ENCODE results near the gene OTULIN. TPM values are rescaled to one million over a fixed set of nuclear protein-coding genes. Genes with fewer than 3 reads are reported as not detected.
A peak's percentile ranks its signal among the peaks of the same experiment; 100 is the strongest.

The OTULIN gene
- total RNA-seq, 2 donors from 2014 or later = 77.0 to 94.6 TPM

DNA sequence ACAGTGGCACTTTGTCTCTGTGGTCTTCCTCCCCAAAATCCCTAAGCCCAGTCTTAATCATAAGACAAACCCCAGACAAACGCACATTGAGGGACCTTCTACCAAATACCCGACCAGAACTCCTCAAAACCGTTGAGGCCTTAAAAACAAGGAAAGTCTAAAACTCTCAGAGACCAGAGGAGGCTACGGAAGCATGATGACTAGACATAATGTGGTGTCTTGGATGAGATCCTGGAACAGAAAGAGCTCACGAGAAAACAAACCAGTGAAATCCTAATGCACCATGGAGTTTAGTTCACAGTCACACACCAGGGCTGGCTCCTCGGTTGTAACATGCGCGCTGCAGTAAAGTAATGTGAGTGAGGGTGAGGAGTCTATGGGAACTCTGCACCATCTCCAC lies 58.4 kb downstream of the OTULIN start:
- ATAC-seq = no peak
- H3K36me3 Mint-ChIP-seq (ENCODE audit: low read depth) = peaks cover 2% of the 10 kb centered on the region

DNA sequence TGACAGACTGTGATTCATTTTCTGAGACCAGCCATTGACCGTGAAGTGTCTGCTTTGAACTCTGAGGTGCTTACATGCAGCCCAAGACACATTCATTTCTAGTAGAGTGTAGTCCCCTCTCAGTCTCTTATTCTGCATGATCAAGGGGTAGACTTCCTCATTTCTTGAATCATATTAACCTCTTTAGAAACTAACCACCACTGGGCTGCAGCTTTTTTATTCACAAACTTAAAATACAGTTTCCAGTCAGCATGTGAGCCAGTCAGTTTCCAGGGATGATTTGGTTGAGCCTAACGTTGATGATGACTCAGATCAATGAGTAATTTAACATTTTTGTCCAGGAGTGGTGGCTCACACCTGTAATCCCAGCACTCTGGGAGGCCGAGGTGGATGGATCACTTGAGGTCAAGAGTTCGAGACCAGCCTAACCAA lies 59.2 kb downstream of the OTULIN start:
- DNase-seq = no peak
- Mint-ChIP-seq H3K27ac (no peak overlapping the region), H3K4me3 (no peak overlapping the region), H3K27me3 (no peaks in the 10 kb centered on the region), H3K36me3 (ENCODE audit: low read depth) (peaks cover 2% of the 10 kb centered on the region), H3K4me1 (peaks cover 28% of the 10 kb centered on the region)
- H3K9me3 ChIP-seq (ENCODE audit: control insufficient read depth, low read length, poor library complexity, severe bottlenecking) = no peaks in the 10 kb centered on the region
- no peak for ATAC-seq

More for the DNA sequence above, 58.4 kb downstream of the OTULIN start:
- no peak for DNase-seq
- H3K4me1 Mint-ChIP-seq = peaks cover 28% of the 10 kb centered on the region
- no peaks in the 10 kb centered on the region for H3K27me3 Mint-ChIP-seq
- H3K9me3 ChIP-seq (ENCODE audit: control insufficient read depth, low read length, poor library complexity, severe bottlenecking) = no peaks in the 10 kb centered on the region
- peak overlapping the region; percentile 9 for H3K4me3 Mint-ChIP-seq
- peak overlapping the region; percentile 79 for H3K27ac Mint-ChIP-seq

DNA sequence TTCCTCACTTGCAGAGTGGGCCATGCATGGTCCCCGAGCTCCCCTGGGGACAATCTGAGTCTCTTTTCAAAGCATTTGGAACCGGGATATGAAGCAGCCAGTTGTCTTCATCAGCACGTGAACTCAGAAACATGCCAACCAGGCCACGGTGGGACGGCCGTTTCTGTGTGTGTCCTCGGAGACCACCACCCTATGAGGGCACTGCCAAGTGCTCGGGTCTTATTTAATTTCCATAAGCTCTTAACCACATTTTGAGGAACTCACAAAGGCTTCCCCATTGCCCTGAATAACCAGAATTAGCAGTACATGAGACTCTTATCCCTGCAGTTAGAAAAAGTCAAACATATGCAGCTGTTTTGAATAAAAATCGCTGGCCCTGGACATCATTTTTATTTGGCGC lies 60.1 kb downstream of the OTULIN start:
- no peak for ATAC-seq
- peaks cover 22% of the 10 kb centered on the region for H3K4me1 Mint-ChIP-seq
- no peaks in the 10 kb centered on the region for H3K27me3 Mint-ChIP-seq
- DNase-seq = no peak
- H3K27ac Mint-ChIP-seq = peak overlapping the region; percentile 27
- peaks cover 2% of the 10 kb centered on the region for H3K36me3 Mint-ChIP-seq (ENCODE audit: low read depth)
- H3K4me3 Mint-ChIP-seq = no peak overlapping the region
- H3K9me3 ChIP-seq (ENCODE audit: control insufficient read depth, low read length, poor library complexity, severe bottlenecking) = no peaks in the 10 kb centered on the region

DNA sequence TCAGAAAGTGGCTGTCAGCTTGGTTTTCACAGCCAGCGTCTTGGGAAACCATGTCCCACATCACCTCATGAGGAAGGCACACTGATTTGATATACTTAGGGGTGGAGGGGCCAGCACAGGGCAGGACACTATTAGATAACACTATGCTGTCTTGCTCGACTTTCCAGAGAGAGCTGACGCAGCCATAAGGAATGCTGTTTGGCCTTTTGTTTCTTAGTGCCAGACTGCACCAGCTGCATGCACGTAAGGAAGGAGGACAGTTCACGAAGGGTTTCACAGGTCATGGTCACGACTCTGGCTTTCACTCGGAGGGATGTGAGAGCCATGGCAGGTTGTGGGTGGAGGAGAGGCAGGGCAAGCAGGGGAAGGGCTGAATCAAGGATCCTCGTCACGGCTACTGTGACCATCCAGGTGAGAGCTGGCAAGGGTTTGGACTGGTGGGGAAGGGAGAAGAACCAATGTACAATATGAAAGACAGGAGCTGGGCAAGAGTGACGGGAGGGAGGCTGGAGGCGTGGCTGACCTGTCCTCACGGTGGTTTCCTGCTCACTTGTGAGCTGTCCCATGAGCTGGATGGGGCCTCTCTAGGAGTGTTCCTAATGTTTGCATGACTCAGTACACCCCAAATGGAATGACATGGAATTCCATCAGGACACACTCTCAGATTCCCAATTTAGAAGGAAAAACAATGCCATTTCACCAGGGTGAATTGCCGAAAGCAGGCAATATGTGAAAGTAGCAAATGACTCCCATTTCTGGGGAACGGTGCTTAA lies 61.7 kb downstream of the OTULIN start:
- no peak for ATAC-seq
- peaks cover 2% of the 10 kb centered on the region for H3K36me3 Mint-ChIP-seq (ENCODE audit: low read depth)
- H3K27me3 Mint-ChIP-seq = no peaks in the 10 kb centered on the region
- DNase-seq = no peak
- peak overlapping the region; percentile 27 for H3K27ac Mint-ChIP-seq
- no peak overlapping the region for H3K4me3 Mint-ChIP-seq
- H3K4me1 Mint-ChIP-seq = peaks cover 11% of the 10 kb centered on the region
- no peaks in the 10 kb centered on the region for H3K9me3 ChIP-seq (ENCODE audit: control insufficient read depth, low read length, poor library complexity, severe bottlenecking)

DNA sequence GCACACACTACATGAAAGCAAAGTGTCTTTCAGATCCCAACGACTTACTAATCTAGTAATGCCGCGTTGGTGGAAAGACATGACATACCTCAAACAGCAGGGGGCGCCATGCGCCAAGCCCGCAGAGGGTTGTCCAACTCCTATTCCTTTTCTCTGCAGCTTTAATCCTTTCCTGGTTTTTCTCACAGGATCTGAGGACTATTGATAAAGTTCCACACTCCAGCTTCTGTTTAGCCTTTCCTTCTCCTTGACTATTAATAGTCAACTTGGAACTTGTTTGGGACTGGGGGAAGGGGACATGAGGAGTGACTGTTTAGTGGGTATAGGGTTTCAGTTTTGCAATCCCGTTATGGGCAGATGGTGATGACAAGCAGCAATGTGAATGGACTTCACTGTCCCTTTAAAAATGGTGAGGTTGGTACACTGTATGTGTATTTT lies 62.9 kb downstream of the OTULIN start:
- Mint-ChIP-seq H3K27ac (peak overlapping the region; percentile 37), H3K36me3 (ENCODE audit: low read depth) (peaks cover 2% of the 10 kb centered on the region), H3K4me3 (no peak overlapping the region), H3K27me3 (no peaks in the 10 kb centered on the region), H3K4me1 (peaks cover 9% of the 10 kb centered on the region)
- peak; percentile 54 to 70 (median 69) for DNase-seq
- no peaks in the 10 kb centered on the region for H3K9me3 ChIP-seq (ENCODE audit: control insufficient read depth, low read length, poor library complexity, severe bottlenecking)
- ATAC-seq = peak; percentile 78

DNA sequence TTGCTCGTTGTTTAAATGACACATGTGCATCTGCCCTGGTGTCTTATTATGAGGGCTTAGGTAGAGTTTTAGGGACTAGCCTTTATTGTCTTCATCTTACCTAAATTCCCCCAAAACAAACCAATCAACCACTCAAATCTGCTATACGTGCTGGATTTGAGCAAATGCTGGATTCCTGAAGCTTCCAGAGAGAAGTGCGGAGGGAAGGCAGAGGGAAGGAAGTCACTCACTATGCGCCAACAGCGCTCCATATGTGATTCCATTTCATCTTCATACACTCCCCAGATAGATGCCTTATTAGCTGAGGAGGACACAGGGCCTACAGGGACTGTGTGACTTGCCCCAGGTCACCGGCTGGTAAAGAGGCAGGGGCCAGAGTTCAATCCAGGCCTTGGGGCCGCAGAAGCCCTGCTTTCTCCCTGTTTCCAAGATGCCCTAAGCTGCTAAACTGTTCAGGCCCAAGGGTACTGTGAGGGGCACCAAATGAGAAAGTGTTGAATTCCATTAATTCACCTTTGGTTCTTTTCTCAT lies 63.5 kb downstream of the OTULIN start:
- H3K4me1 Mint-ChIP-seq = peaks cover 7% of the 10 kb centered on the region
- peaks cover 2% of the 10 kb centered on the region for H3K36me3 Mint-ChIP-seq (ENCODE audit: low read depth)
- DNase-seq (no peak), ATAC-seq (peak; percentile 12)
- no peaks in the 10 kb centered on the region for H3K27me3 Mint-ChIP-seq
- no peaks in the 10 kb centered on the region for H3K9me3 ChIP-seq (ENCODE audit: control insufficient read depth, low read length, poor library complexity, severe bottlenecking)
- peak overlapping the region; percentile 37 for H3K27ac Mint-ChIP-seq
- no peak overlapping the region for H3K4me3 Mint-ChIP-seq

DNA sequence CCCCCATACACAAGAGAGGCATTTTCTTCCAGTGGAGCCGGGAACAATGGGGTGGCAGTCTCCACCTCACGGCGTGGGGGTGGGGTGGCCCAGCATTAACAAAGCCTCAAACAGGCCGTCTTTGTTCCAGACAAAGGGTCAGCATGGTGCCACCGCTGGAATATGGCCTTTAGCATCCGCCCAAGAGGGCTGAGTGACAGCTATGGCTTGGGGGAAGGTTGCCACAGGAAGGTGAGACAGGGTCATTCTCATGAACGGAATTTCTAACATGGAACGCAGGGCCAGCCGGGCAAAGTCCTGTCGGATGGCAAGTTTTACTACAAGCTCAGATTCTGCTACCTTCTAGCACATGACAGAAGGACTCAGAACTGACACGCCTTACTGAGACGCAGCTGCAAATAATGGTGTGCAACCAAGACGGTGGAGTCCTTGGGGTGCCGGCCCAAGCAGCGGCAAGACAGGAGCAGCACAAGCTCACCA lies 64.0 kb downstream of the OTULIN start:
- H3K9me3 ChIP-seq (ENCODE audit: control insufficient read depth, low read length, poor library complexity, severe bottlenecking) = no peaks in the 10 kb centered on the region
- H3K27ac Mint-ChIP-seq = no peak overlapping the region
- no peaks in the 10 kb centered on the region for H3K27me3 Mint-ChIP-seq
- no peak overlapping the region for H3K4me3 Mint-ChIP-seq
- H3K36me3 Mint-ChIP-seq (ENCODE audit: low read depth) = peaks cover 2% of the 10 kb centered on the region
- ATAC-seq (no peak), DNase-seq (no peak)
- H3K4me1 Mint-ChIP-seq = peaks cover 7% of the 10 kb centered on the region

DNA sequence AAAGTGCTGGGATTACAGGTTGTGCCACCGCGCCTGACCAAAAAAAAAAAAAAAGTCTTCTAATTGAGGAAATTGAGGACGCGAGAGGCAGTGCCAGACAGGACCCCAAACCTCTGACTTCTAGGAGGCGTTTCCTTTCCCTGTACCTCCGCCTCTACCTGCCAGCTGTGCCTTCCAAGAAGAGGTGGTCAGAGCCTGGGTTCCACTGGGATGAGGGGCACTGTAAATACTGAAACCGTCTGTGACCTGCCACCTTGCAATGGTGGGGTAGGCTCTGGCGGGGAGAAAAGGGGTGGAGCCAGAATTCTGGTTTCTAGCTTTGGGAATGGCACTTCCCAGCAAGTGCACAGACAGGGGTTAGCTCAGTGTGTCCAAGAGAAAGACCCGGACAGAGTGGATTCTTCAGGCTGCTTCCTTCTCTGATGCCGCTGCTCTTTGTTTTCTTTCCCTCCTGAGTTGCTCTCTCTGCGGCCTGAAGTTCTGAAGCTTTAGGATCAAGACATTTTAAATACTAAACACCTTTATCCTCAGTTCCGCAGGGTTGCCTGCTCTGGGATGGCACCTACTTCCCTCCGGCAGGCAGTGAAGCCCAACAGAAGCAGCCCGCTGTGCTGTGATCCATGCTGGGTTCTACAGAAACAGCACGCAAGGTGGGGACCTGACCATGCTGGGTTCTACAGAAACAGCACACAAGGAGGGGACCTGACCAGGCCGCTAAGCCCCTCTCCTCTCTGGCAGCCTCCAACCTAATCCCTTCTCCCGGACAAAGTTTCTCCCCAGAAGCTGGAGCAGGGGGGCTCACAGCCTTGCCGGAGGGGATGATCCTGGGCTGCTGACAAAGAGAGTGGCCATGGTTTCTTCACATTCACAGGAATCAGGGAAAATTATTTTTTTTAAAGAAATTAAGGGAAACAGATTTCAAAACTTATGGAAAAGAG lies 65.2 kb downstream of the OTULIN start:
- Mint-ChIP-seq H3K36me3 (ENCODE audit: low read depth) (peaks cover 2% of the 10 kb centered on the region), H3K4me1 (peaks cover 7% of the 10 kb centered on the region), H3K27me3 (no peaks in the 10 kb centered on the region), H3K27ac (no peak overlapping the region), H3K4me3 (no peak overlapping the region)
- no peaks in the 10 kb centered on the region for H3K9me3 ChIP-seq (ENCODE audit: control insufficient read depth, low read length, poor library complexity, severe bottlenecking)
- no peak for DNase-seq
- no peak for ATAC-seq

DNA sequence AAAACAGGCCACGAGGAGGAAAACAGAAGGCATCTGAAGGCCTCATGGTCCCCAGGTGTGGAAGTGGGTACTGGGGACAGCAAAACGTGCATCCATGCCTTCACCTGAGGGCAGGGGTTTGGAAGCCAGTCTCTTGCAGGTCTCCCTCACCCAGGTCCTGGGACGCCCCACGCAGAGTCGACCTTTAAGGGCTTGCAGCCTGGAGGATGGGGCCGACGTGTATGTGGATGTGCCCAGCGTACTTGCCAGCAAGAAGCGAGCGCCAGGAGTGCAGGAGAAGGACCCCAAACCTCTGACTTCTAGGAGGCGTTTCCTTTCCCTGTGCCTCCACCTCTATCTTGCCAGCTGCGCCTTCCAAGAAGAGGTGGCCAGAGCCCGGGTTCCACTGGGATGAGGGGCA lies 65.9 kb downstream of the OTULIN start:
- Mint-ChIP-seq H3K27ac (peak overlapping the region; percentile 45), H3K36me3 (ENCODE audit: low read depth) (peaks cover 2% of the 10 kb centered on the region)
- DNase-seq = no peak

DNA sequence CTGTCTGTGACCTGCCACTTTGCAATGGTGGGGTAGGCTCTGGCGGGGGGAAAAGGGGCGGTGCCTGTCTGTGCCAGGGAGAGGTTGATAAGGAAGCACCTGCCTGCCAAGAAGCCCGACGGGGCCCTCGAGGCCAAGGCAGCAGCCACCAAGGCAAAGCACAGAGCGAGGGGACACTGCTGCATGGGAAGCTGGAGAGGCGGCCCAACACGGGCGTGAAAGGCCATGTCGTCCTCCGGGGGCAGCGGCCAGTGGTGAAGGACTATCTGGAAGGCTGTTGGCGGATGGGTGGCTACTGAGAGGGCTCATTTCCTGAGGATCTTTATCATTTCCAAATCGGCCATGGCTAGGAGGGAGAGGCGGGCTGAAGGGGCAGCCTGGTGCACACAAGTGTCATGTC lies 66.4 kb downstream of the OTULIN start:
- no peak overlapping the region for H3K4me3 Mint-ChIP-seq
- peaks cover 2% of the 10 kb centered on the region for H3K36me3 Mint-ChIP-seq (ENCODE audit: low read depth)
- ATAC-seq = no peak
- no peak for DNase-seq
- H3K4me1 Mint-ChIP-seq = peaks cover 7% of the 10 kb centered on the region
- no peaks in the 10 kb centered on the region for H3K27me3 Mint-ChIP-seq
- H3K27ac Mint-ChIP-seq = peak overlapping the region; percentile 45
- H3K9me3 ChIP-seq (ENCODE audit: control insufficient read depth, low read length, poor library complexity, severe bottlenecking) = no peaks in the 10 kb centered on the region

More for the DNA sequence above, 65.9 kb downstream of the OTULIN start:
- Mint-ChIP-seq H3K4me3 (no peak overlapping the region), H3K4me1 (peaks cover 7% of the 10 kb centered on the region), H3K27me3 (no peaks in the 10 kb centered on the region)
- H3K9me3 ChIP-seq (ENCODE audit: control insufficient read depth, low read length, poor library complexity, severe bottlenecking) = no peaks in the 10 kb centered on the region
- ATAC-seq = no peak

DNA sequence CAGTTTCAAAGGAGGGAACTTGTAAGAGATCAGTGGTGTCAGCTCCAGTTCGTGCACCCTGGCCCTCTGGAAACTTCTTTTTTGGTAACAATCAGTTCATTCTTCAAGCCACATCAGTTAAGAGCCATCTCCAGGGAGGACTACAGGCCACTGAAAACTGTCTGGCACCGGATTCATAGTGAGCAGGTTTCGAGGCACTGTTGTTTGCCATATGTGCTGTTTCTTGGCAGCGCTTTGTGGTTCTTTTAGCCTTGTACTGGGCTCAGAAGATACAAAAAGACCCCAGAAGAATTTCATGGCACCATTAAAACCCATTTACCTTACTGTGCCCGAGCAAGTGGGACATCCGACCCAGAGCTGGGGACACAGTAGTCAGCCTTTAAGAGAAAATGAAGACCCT lies 68.5 kb downstream of the OTULIN start:
- H3K9me3 ChIP-seq (ENCODE audit: control insufficient read depth, low read length, poor library complexity, severe bottlenecking) = no peaks in the 10 kb centered on the region
- peak overlapping the region; percentile 16 for H3K27ac Mint-ChIP-seq
- H3K27me3 Mint-ChIP-seq = no peaks in the 10 kb centered on the region
- DNase-seq (no peak), ATAC-seq (no peak)
- H3K4me3 Mint-ChIP-seq = no peak overlapping the region
- peaks cover 4% of the 10 kb centered on the region for H3K36me3 Mint-ChIP-seq (ENCODE audit: low read depth)
- H3K4me1 Mint-ChIP-seq = peaks cover 4% of the 10 kb centered on the region

DNA sequence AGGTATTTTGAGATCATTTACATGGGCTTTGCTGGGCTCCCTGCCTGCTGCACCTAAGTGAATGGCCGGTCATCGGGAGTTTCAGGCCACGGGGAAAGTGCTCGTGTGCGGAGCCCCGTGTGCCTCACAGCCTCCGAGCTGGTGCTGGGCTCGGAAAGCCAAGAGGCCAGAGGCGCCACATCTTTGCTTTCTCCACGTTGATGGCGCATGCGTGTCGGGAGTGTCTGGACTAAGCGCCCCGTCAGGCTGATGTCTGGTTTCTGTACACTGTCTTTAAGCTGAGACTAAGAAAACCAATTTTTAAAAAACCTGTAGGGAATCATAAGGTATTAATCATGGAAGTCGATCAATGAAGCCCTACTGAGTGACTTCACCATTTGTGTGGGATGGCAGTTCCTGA lies 69.1 kb downstream of the OTULIN start:
- Mint-ChIP-seq H3K27me3 (no peaks in the 10 kb centered on the region), H3K27ac (peak overlapping the region; percentile 16), H3K4me1 (peaks cover 4% of the 10 kb centered on the region), H3K4me3 (no peak overlapping the region), H3K36me3 (ENCODE audit: low read depth) (peaks cover 4% of the 10 kb centered on the region)
- ATAC-seq = no peak
- DNase-seq = no peak
- H3K9me3 ChIP-seq (ENCODE audit: control insufficient read depth, low read length, poor library complexity, severe bottlenecking) = no peaks in the 10 kb centered on the region

DNA sequence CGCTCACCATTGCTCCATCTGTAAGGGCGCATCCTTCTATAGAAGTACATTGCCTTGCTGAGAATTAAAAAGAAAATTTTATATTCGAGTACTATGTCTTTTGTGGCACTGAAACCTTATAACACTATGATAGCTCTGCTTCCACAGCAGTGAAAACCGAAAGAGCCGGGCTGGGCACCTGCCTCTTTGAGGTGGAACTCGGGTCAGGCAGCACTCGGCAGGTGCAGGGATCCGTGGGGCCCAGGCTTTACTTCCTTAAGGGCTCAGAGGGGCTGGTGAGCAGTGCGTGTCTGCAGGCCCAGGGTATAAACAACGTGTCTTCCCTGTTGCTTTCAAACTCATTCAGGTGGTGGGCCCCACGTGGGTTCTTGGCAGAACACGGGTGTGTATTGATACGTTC lies 69.9 kb downstream of the OTULIN start:
- no peaks in the 10 kb centered on the region for H3K9me3 ChIP-seq (ENCODE audit: control insufficient read depth, low read length, poor library complexity, severe bottlenecking)
- ATAC-seq (no peak), DNase-seq (no peak)
- no peaks in the 10 kb centered on the region for H3K27me3 Mint-ChIP-seq
- no peak overlapping the region for H3K4me3 Mint-ChIP-seq
- peak overlapping the region; percentile 83 for H3K27ac Mint-ChIP-seq
- H3K36me3 Mint-ChIP-seq (ENCODE audit: low read depth) = peaks cover 4% of the 10 kb centered on the region
- peaks cover 4% of the 10 kb centered on the region for H3K4me1 Mint-ChIP-seq

All from T-helper 17 cell (primary cell).